HG03066 (cell line): ENCODE data around the gene PAQR4.

Experiments used
- ATAC-seq: cut with Tn5 transposase; IDR thresholded peaks from one replicate; pipeline ENCODE4 v1.9.1; 2021; ENCODE audit warnings: low read depth; ENCODE audit not compliant: unreplicated experiment

The PAQR4 gene

GRCh38 chr16:3020247-3020603 lies 51.1 kb downstream of the PAQR4 start, which contains the start of gene TNFRSF12A:
Gene TNFRSF12A (plus strand): TSS chr16:3020368. CDS start chr16:3020398, 30 bp downstream.
- no peak for ATAC-seq

DNA sequence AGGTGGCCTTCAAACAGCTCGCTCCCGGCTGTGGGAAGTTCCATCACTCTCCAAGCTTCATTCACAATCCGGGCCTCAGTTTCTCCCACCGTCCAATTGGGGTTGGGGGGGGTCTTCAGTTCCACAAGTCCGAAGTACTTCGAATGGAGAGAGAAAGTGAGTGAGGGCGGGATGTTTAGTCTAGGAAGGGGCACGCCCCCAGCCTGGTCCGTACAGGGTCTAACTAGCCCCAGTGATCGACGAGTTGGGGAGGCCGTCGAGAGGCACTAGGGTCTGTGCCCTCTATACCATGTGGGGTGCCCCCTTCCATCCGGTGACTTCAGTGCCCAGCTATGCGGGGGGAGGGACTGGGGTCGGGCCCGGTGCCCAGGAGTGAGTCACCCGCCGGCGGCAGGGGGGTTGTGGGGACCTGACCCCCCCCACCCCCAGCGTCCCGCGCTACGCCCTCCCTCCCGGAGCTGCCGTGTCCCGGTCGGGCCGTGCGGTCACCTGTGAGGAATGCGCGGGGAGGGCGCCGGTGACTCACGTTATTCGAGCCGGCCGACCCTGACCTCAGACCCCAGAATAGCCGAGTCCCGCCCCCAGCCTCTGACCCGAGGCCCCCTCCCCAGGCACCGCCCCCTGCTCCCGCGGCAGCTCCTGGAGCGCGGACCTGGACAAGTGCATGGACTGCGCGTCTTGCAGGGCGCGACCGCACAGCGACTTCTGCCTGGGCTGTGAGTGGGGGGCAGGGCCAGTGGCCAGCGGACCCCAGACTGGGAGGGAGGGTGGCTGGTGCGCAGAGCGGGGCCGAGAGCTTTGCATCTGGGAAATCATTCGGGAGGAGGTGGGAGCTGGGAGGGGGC lies 51.7 kb downstream of the PAQR4 start:
- no peak for ATAC-seq

DNA sequence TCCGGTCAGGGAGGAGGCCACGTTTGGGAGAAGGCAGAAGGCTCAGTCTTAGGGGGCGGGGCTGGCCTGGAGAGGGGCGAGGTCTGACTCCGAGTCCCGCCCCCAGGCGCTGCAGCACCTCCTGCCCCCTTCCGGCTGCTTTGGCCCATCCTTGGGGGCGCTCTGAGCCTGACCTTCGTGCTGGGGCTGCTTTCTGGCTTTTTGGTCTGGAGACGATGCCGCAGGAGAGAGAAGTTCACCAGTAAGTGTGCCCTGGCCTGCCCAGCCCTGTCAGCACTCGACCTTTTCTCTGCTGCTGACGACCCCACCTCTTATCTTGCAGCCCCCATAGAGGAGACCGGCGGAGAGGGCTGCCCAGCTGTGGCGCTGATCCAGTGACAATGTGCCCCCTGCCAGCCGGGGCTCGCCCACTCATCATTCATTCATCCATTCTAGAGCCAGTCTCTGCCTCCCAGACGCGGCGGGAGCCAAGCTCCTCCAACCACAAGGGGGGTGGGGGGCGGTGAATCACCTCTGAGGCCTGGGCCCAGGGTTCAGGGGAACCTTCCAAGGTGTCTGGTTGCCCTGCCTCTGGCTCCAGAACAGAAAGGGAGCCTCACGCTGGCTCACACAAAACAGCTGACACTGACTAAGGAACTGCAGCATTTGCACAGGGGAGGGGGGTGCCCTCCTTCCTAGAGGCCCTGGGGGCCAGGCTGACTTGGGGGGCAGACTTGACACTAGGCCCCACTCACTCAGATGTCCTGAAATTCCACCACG lies 52.5 kb downstream of the PAQR4 start:
- no peak for ATAC-seq

- ATAC-seq: no peak
Observed at GRCh38 chr16:3022208-3022683, 53.1 kb downstream of the PAQR4 start.

DNA sequence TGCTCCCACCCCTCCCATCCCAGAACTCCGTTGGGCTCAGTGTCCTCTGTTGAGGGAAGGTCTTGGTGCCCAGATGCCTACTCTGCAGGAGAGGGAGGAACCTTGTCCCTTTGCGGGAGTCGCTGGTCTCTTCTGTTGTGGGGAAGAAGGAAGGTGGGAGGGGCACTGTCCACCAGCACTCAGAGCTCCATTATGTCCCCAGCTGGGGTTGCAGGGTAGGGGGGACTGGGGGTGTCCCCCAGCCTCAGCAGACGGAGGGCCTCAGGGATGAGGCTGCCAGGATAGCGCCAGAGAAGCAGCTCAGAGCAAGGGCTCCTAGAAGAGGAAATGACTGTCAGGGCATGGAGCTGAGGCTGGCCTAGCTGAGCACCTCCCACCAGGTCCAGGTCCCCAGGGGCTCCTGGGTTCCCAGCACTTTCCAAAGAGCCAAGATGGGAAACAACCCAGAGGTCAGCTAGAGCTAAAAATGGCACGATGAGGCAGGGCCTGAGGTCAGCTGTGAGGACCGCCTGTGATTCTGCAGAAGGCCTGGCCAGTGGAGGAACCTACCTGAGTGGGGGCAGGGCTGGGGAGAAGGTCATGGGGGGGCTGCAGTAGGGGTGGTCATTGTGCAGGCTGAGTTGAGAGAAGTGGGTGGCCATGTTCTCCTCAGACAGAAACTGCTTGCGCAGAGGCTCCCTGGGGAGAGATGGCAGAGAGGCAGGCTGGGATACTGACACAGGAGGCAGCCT lies 53.7 kb downstream of the PAQR4 start:
- ATAC-seq: no peak
